Inflammatory macrophage treated with lipopolysaccharide for 4 hours (primary cell): ENCODE results near the gene IST1.

Experiments used
- DNase-seq: peaks from one replicate; pipeline ENCODE4 v3.0.0-alpha.2; 2020

IST1 gene

GRCh38 chr16:71969353-71969752 lies 74.0 kb downstream of the IST1 start:
- no peak for DNase-seq

GRCh38 chr16:71971571-71971970 lies 76.2 kb downstream of the IST1 start:
- no peak for DNase-seq

GRCh38 chr16:71972356-71972755 lies 77.0 kb downstream of the IST1 start:
- DNase-seq, result no peak

- DNase-seq, result no peak
Measured at GRCh38 chr16:71973001-71973400, 77.7 kb downstream of the IST1 start.

GRCh38 chr16:71974068-71974818 lies 78.9 kb downstream of the IST1 start:
- DNase-seq, result no peak
